OCI-LY7 (cell line): ENCODE data around the gene DMRT3.

ENCODE experiments used
- EZH2phosphoT487 ChIP-seq: fragments of 200-600 bp; sonication (generic); IDR thresholded peaks from 2 replicates; pipeline ENCODE4 v1.6.1; 2018; ENCODE audit warnings: low read depth, borderline replicate concordance, mild to moderate bottlenecking, mixed run types, antibody characterized with exemption, low read length, moderate library complexity, mixed read lengths
- TF ChIP-seq, protein P1 (sequence below): fragments of 200-600 bp; sonication (generic); conservative IDR thresholded peaks from 2 replicates; pipeline ENCODE4 v1.5.1; 2014; ENCODE audit warnings: mild to moderate bottlenecking, antibody characterized with exemption, low read length, moderate library complexity, mixed read lengths

- TF ChIP-seq, protein P1, sequence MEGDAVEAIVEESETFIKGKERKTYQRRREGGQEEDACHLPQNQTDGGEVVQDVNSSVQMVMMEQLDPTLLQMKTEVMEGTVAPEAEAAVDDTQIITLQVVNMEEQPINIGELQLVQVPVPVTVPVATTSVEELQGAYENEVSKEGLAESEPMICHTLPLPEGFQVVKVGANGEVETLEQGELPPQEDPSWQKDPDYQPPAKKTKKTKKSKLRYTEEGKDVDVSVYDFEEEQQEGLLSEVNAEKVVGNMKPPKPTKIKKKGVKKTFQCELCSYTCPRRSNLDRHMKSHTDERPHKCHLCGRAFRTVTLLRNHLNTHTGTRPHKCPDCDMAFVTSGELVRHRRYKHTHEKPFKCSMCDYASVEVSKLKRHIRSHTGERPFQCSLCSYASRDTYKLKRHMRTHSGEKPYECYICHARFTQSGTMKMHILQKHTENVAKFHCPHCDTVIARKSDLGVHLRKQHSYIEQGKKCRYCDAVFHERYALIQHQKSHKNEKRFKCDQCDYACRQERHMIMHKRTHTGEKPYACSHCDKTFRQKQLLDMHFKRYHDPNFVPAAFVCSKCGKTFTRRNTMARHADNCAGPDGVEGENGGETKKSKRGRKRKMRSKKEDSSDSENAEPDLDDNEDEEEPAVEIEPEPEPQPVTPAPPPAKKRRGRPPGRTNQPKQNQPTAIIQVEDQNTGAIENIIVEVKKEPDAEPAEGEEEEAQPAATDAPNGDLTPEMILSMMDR = no peak
- no peak for TF ChIP-seq EZH2phosphoT487
These were observed 19.3 kb downstream of the DMRT3 start for GRCh38 chr9:995781-996180.
